ENCODE data around the gene GALNT10. TPM values are rescaled to one million over a fixed set of nuclear protein-coding genes. Genes with fewer than 3 reads are reported as not detected.
A peak's percentile ranks its signal among the peaks of the same experiment; 100 is the strongest.

The GALNT10 gene
- total and polyA plus RNA-seq, 2 of the 8 experiments (the other 6 are each of a cell fraction or from before 2014, with no cell fraction given) = 4.6 to 15.5 TPM

DNA sequence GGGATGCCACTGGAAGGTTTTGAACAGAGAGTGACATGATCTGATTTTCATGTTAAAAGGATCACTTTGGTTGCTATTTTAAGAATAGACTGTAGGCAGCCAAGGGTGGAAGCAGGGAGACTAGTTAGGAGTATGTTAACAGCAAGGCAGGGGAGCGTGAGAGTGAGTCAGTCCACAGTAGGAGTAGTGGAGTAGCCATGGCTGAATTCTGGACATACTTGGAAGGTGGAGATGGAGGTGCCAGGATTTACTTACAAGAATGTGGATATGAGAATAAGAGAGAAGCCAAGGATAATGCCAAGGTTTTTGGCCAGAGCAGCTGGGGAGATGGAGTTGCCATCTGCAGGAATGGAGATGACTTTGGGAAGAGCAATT, 118.8 kb downstream of the GALNT10 start:
- Histone ChIP-seq H3K36me3 (ENCODE audit: control insufficient read depth in 2 of 4, insufficient read depth in 4 of 4, low read length in 3 of 4) (no peaks in the 10 kb centered on the region), H3K79me2 (ENCODE audit: control insufficient read depth in 1 of 2, insufficient read depth in 2 of 2, low read length in 2 of 2) (no peaks in the 10 kb centered on the region), H2AK5ac (ENCODE audit: low read depth, low read length) (no peak overlapping the region), H3K79me1 (ENCODE audit: low read depth, low read length) (no peaks in the 10 kb centered on the region), H3K23me2 (ENCODE audit: low read depth, low read length) (no peaks in the 10 kb centered on the region), H3K14ac (ENCODE audit: insufficient read length) (no peak overlapping the region), H3K4me3 (ENCODE audit: extremely low read depth in 1 of 4, insufficient read depth in 2 of 4, low read depth in 3 of 4, low read length in 4 of 4) (no peak overlapping the region), H3K18ac (ENCODE audit: extremely low read depth, low read length) (no peak overlapping the region), H3K27ac (ENCODE audit: low read depth, low read length) (no peak overlapping the region), H3K4ac (replicated peaks; ENCODE audit: insufficient read length, low read depth, low read length) (no peak overlapping the region), H3K23ac (ENCODE audit: insufficient read length) (no peak overlapping the region), H4K5ac (ENCODE audit: insufficient read length, low read depth, low read length) (no peak overlapping the region), H4K8ac (ENCODE audit: extremely low read depth, insufficient read depth, low read length) (no peak overlapping the region), H2BK120ac (replicated peaks; ENCODE audit: low read depth, low read length) (no peak overlapping the region), H2BK20ac (ENCODE audit: low read length) (no peak overlapping the region), H3K4me2 (ENCODE audit: insufficient read depth in 1 of 2, low read depth in 2 of 2, low read length in 2 of 2) (no peak overlapping the region), H2BK12ac (ENCODE audit: low read depth, low read length) (no peak overlapping the region), H2BK15ac (ENCODE audit: low read length) (no peak overlapping the region), H4K91ac (replicated peaks; ENCODE audit: insufficient read length, low read length) (no peak overlapping the region), H3K56ac (replicated peaks; ENCODE audit: insufficient read length, low read depth, low read length) (no peak overlapping the region), H2AFZ (ENCODE audit: low read length) (no peak overlapping the region), H3K27me3 (replicated peaks in 1 of 4; ENCODE audit: control insufficient read depth in 3 of 4, extremely low read depth in 1 of 4, insufficient read depth in 3 of 4, low read length in 3 of 4) (no peaks in the 10 kb centered on the region), H3K9ac (replicated peaks in 1 of 4; ENCODE audit: extremely low read depth in 1 of 4, low read depth in 3 of 4, low read length in 3 of 4) (peak overlapping the region in 1 of 4 experiments; percentile 14; a peak in 1 of 7 replicates), H3K9me3 (ENCODE audit: insufficient read depth in 2 of 2, low read depth in 1 of 2, low read length in 1 of 2) (no peaks in the 10 kb centered on the region), H2BK5ac (ENCODE audit: low read depth, low read length) (no peak overlapping the region), H3K4me1 (replicated peaks in 1 of 4; ENCODE audit: control insufficient read depth in 3 of 4, insufficient read depth in 4 of 4, low read length in 3 of 4) (no peaks in the 10 kb centered on the region), H4K20me1 (replicated peaks in 1 of 2; ENCODE audit: control insufficient read depth in 1 of 2, insufficient read depth in 2 of 2, low read length in 2 of 2) (no peaks in the 10 kb centered on the region)
- TF ChIP-seq GTF2F1 (IDR thresholded peaks at IDR 0.05; ENCODE audit: borderline replicate concordance, low read depth, low read length) = no peak
- TF ChIP-seq TBP (IDR thresholded peaks at IDR 0.05; ENCODE audit: low read depth, low read length) = no peak
- TF ChIP-seq JUND (IDR thresholded peaks at IDR 0.05; ENCODE audit: low read length) = no peak
- TF ChIP-seq GABPA (IDR thresholded peaks at IDR 0.05; ENCODE audit: borderline replicate concordance, insufficient read depth, low read length) = no peak
- TF ChIP-seq RXRA (IDR thresholded peaks at IDR 0.05; ENCODE audit: insufficient read depth, low read depth, low read length) = no peak
- TF ChIP-seq RAD21 (IDR thresholded peaks at IDR 0.05 in 1 of 2, conservative IDR thresholded peaks at IDR 0.05 in 1 of 2; ENCODE audit: low read depth in 2 of 2, low read length in 2 of 2) = no peak
- TF ChIP-seq CHD1 (IDR thresholded peaks at IDR 0.05; ENCODE audit: low read depth, low read length) = no peak
- TF ChIP-seq RBBP5 (IDR thresholded peaks at IDR 0.05; ENCODE audit: borderline replicate concordance, low read depth, low read length) = no peak
- TF ChIP-seq CTBP2 (IDR thresholded peaks at IDR 0.05; ENCODE audit: borderline replicate concordance, insufficient read depth, insufficient read length, low read length) = no peak
- DNase-seq (ENCODE audit: low read depth in 1 of 2, low spot score in 2 of 2) (no peak), FAIRE-seq (no peak)
- ChIA-PET CTCF (ENCODE audit: partially characterized antibody) (interaction anchor here (1.2 to 1.6 kb wide), 2 partner anchors 95 to 112 kb away, joined by 3 to 6 read pairs; no protein-coding TSS in a partner anchor), POLR2A (ENCODE audit: partially characterized antibody) (interaction anchor here (1.0 kb wide), 1 partner anchor 73 kb away, joined by 3 read pairs; no protein-coding TSS in a partner anchor)
- WGBS, 2 experiments (ENCODE audit: extremely low coverage in 1 of 2, insufficient coverage in 1 of 2, insufficient read length in 1 of 2, insufficient replicate concordance in 2 of 2, low coverage in 1 of 2, low lambda C conversion rate in 2 of 2, missing lambda C conversion rate in 1 of 2) = 100% methylated on average over 1 of the region's 1 CpG; no CpG with 5 or more reads in 1 of the 2 experiments
